ENCODE measurements around the gene RBMXL3. TPM values are rescaled to one million over a fixed set of nuclear protein-coding genes. Genes with fewer than 3 reads are reported as not detected.

Gene RBMXL3
- total and polyA plus RNA-seq, 2 of the 8 experiments (the other 6 are each of a cell fraction or from before 2014, with no cell fraction given): not detected

DNA sequence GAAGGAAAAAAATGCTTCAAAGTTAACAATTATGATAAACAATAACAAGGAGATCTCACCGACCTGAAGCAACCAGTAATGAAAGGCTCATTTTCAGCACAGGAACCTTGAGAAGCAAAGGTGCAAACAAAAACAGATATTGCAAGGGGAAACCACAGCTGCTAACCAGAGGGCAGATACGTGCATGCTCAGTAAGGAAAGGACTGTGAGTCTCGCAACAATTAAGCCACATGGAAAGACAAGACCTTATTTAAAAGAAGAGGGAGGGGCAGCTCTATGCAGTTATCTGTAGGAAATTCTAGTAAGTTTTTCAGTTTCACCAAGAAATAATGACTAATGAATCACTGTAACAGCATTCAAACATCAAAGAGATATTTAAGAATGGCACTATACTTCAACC lies 25.4 kb downstream of the RBMXL3 start:
- H3K23ac ChIP-seq (ENCODE audit: insufficient read length): no peak overlapping the region
- FAIRE-seq (no peak), DNase-seq (ENCODE audit: low read depth in 1 of 2, low spot score in 2 of 2) (no peak)
- no peak overlapping the region for H3K4me3 ChIP-seq (ENCODE audit: extremely low read depth in 1 of 4, insufficient read depth in 2 of 4, low read depth in 3 of 4, low read length in 4 of 4)
- H2AFZ ChIP-seq (ENCODE audit: low read length): no peak overlapping the region
- H3K27me3 ChIP-seq (replicated peaks in 1 of 4; ENCODE audit: control insufficient read depth in 3 of 4, extremely low read depth in 1 of 4, insufficient read depth in 3 of 4, low read length in 3 of 4): no peaks in the 10 kb centered on the region
- no peak for TF ChIP-seq BRCA1 (IDR thresholded peaks at IDR 0.05; ENCODE audit: low read depth, low read length)
- no peak for TF ChIP-seq CTBP2 (IDR thresholded peaks at IDR 0.05; ENCODE audit: borderline replicate concordance, insufficient read depth, insufficient read length, low read length)
- no peak for TF ChIP-seq RXRA (IDR thresholded peaks at IDR 0.05; ENCODE audit: insufficient read depth, low read depth, low read length)
- TF ChIP-seq CHD1 (IDR thresholded peaks at IDR 0.05; ENCODE audit: low read depth, low read length): no peak
- TF ChIP-seq SIN3A (conservative IDR thresholded peaks at IDR 0.05 in 1 of 2, IDR thresholded peaks at IDR 0.05 in 1 of 2; ENCODE audit: low read depth in 1 of 2, low read length in 2 of 2): no peak
- TF ChIP-seq SAP30 (IDR thresholded peaks at IDR 0.05; ENCODE audit: insufficient read depth, insufficient replicate concordance, low read length): no peak
- TF ChIP-seq SRF (IDR thresholded peaks at IDR 0.05; ENCODE audit: low read depth, low read length): no peak
- TF ChIP-seq CHD2 (IDR thresholded peaks at IDR 0.05; ENCODE audit: low read length): no peak
- TF ChIP-seq CEBPB (IDR thresholded peaks at IDR 0.05; ENCODE audit: low read depth, low read length): no peak
- TF ChIP-seq TAF7 (optimal IDR thresholded peaks at IDR 0.05; ENCODE audit: borderline replicate concordance, low read depth, low read length): no peak
- no peak for TF ChIP-seq RBBP5 (IDR thresholded peaks at IDR 0.05; ENCODE audit: borderline replicate concordance, low read depth, low read length)
- no peak for TF ChIP-seq TEAD4 (IDR thresholded peaks at IDR 0.05; ENCODE audit: low read depth, low read length)
- H2BK12ac ChIP-seq (ENCODE audit: low read depth, low read length): no peak overlapping the region
- 73% methylated on average over 3 of the region's 3 CpGs; no CpG with 5 or more reads in 1 of the 2 experiments for WGBS, 2 experiments (ENCODE audit: extremely low coverage in 1 of 2, insufficient coverage in 1 of 2, insufficient read length in 1 of 2, insufficient replicate concordance in 2 of 2, low coverage in 1 of 2, low lambda C conversion rate in 2 of 2, missing lambda C conversion rate in 1 of 2)
- CTCF ChIA-PET (ENCODE audit: partially characterized antibody): no interaction called here
- no peak overlapping the region for H2BK120ac ChIP-seq (replicated peaks; ENCODE audit: low read depth, low read length)
- H3K23me2 ChIP-seq (ENCODE audit: low read depth, low read length): no peaks in the 10 kb centered on the region
- H3K56ac ChIP-seq (replicated peaks; ENCODE audit: insufficient read length, low read depth, low read length): no peak overlapping the region
- no peak overlapping the region for H4K8ac ChIP-seq (ENCODE audit: extremely low read depth, insufficient read depth, low read length)
- peaks cover 0 to under 1% of the 10 kb centered on the region in 2 experiments; a peak in 1 of 4 replicates for H3K79me2 ChIP-seq (ENCODE audit: control insufficient read depth in 1 of 2, insufficient read depth in 2 of 2, low read length in 2 of 2)
- no peak overlapping the region for H4K5ac ChIP-seq (ENCODE audit: insufficient read length, low read depth, low read length)
- peaks cover 3 to 8% of the 10 kb centered on the region in 2 experiments; a peak in 1 of 4 replicates for H3K9me3 ChIP-seq (ENCODE audit: insufficient read depth in 2 of 2, low read depth in 1 of 2, low read length in 1 of 2)
- no peak overlapping the region for H3K4ac ChIP-seq (replicated peaks; ENCODE audit: insufficient read length, low read depth, low read length)
- H2AK5ac ChIP-seq (ENCODE audit: low read depth, low read length): no peak overlapping the region
- H2BK15ac ChIP-seq (ENCODE audit: low read length): no peak overlapping the region
- H3K4me1 ChIP-seq (replicated peaks in 1 of 4; ENCODE audit: control insufficient read depth in 3 of 4, insufficient read depth in 4 of 4, low read length in 3 of 4): peaks cover 0 to 2% (median 0%) of the 10 kb centered on the region in 4 experiments; a peak in 1 of 7 replicates
- no peaks in the 10 kb centered on the region for H3K79me1 ChIP-seq (ENCODE audit: low read depth, low read length)
- no peak overlapping the region for H4K91ac ChIP-seq (replicated peaks; ENCODE audit: insufficient read length, low read length)
- no peak overlapping the region for H3K27ac ChIP-seq (ENCODE audit: low read depth, low read length)
- H2BK20ac ChIP-seq (ENCODE audit: low read length): no peak overlapping the region
- no peaks in the 10 kb centered on the region for H4K20me1 ChIP-seq (replicated peaks in 1 of 2; ENCODE audit: control insufficient read depth in 1 of 2, insufficient read depth in 2 of 2, low read length in 2 of 2)
- no peak overlapping the region for H3K18ac ChIP-seq (ENCODE audit: extremely low read depth, low read length)
- H3K9ac ChIP-seq (replicated peaks in 1 of 4; ENCODE audit: extremely low read depth in 1 of 4, low read depth in 3 of 4, low read length in 3 of 4): no peak overlapping the region
- no peaks in the 10 kb centered on the region for H3K36me3 ChIP-seq (ENCODE audit: control insufficient read depth in 2 of 4, insufficient read depth in 4 of 4, low read length in 3 of 4)
- no peak overlapping the region for H3K4me2 ChIP-seq (ENCODE audit: insufficient read depth in 1 of 2, low read depth in 2 of 2, low read length in 2 of 2)
- POLR2A ChIA-PET (ENCODE audit: partially characterized antibody): no interaction called here
- no peak overlapping the region for H2BK5ac ChIP-seq (ENCODE audit: low read depth, low read length)
- H3K14ac ChIP-seq (ENCODE audit: insufficient read length): no peak overlapping the region

Measured in H1 (cell line).